GM12892 (cell line): ENCODE data around the gene ECE2. TPM values are rescaled to one million over a fixed set of nuclear protein-coding genes. Genes with fewer than 3 reads are reported as not detected.

Experiments used
- DNase-seq: peaks from one replicate; pipeline ENCODE4 v3.0.0; 2011; ENCODE audit not compliant: insufficient read length
- FAIRE-seq: peaks from 2 replicates; lab custom pipeline; 2011; peaks lifted over from hg19 to GRCh38; lab: Jason Lieb, UNC
- POLR2A ChIP-seq: IDR thresholded peaks from 2 replicates; pipeline ENCODE4 v1.6.1; 2011; ENCODE audit warnings: low read depth, low read length, control low read depth
- POLR2AphosphoS5 ChIP-seq: IDR thresholded peaks from 2 replicates; pipeline ENCODE4 v1.6.1; 2011; ENCODE audit warnings: low read depth, low read length, control low read depth
- TAF1 ChIP-seq: IDR thresholded peaks from 2 replicates; pipeline ENCODE4 v1.6.1; 2011; ENCODE audit warnings: low read depth, mild to moderate bottlenecking, control low read depth, low read length, borderline replicate concordance
- polyA plus RNA-seq: library from polyadenylated mRNA; unstranded; fragments of >200 nt; gene quantifications from one replicate; pipeline ENCODE4 v1.2.1, GENCODE V29; 2012; ENCODE audit warnings: missing spikeins, inconsistent platforms; ENCODE audit not compliant: missing spikeins

ECE2 gene
- polyA plus RNA-seq, result not detected

GRCh38 chr3:184275961-184276910 lies at the start of gene ECE2:
Gene ECE2 (plus strand): TSS chr3:184276022. CDS start chr3:184276154, 132 bp downstream.
- no peak for TF ChIP-seq POLR2AphosphoS5
- TF ChIP-seq TAF1, result no peak
- no peak for TF ChIP-seq POLR2A
- DNase-seq (no peak), FAIRE-seq (no peak)

- DNase-seq (peak; percentile 62), FAIRE-seq (peak; percentile 68)
- TF ChIP-seq TAF1 (no peak), POLR2A (no peak), POLR2AphosphoS5 (no peak)
Observed at GRCh38 chr3:184227481-184227935, 48.3 kb upstream of the ECE2 start.

- no peak for DNase-seq
- FAIRE-seq, result no peak
Observed at GRCh38 chr3:184228376-184229137, 47.3 kb upstream of the ECE2 start.

GRCh38 chr3:184229394-184230080 lies 46.3 kb upstream of the ECE2 start, which contains the start of gene VWA5B2:
Gene VWA5B2 (plus strand): TSS chr3:184229585. CDS start chr3:184230529, 944 bp downstream.
- no peak for TF ChIP-seq TAF1
- no peak for TF ChIP-seq POLR2AphosphoS5
- TF ChIP-seq POLR2A, result no peak
- DNase-seq (peak; percentile 90), FAIRE-seq (no peak)

More at GRCh38 chr3:184228376-184229137, 47.3 kb upstream of the ECE2 start:
- no peak for TF ChIP-seq TAF1
- no peak for TF ChIP-seq POLR2AphosphoS5
- TF ChIP-seq POLR2A, result no peak

- TF ChIP-seq TAF1, result no peak
- FAIRE-seq, result no peak
- DNase-seq, result no peak
Observed at GRCh38 chr3:184230081-184230602, 45.7 kb upstream of the ECE2 start.

- DNase-seq (no peak), FAIRE-seq (no peak)
- TF ChIP-seq POLR2A (no peak), TAF1 (no peak), POLR2AphosphoS5 (no peak)
Observed at GRCh38 chr3:184230603-184231528, 45.0 kb upstream of the ECE2 start.

GRCh38 chr3:184231671-184232070 lies 44.2 kb upstream of the ECE2 start:
- FAIRE-seq (no peak), DNase-seq (no peak)
- no peak for TF ChIP-seq POLR2A
- TF ChIP-seq TAF1, result no peak
- no peak for TF ChIP-seq POLR2AphosphoS5

- no peak for DNase-seq
- no peak for TF ChIP-seq TAF1
- no peak for TF ChIP-seq POLR2A
- no peak for TF ChIP-seq POLR2AphosphoS5
- FAIRE-seq, result no peak
Observed at GRCh38 chr3:184233127-184233843, 42.5 kb upstream of the ECE2 start.

- DNase-seq, result no peak
- TF ChIP-seq TAF1 (no peak), POLR2AphosphoS5 (no peak), POLR2A (no peak)
- no peak for FAIRE-seq
Observed at GRCh38 chr3:184234224-184234623, 41.6 kb upstream of the ECE2 start.
